Neural progenitor cell (in vitro differentiated cells): ENCODE results near the gene RFK. TPM values are rescaled to one million over a fixed set of nuclear protein-coding genes. Genes with fewer than 3 reads are reported as not detected.

Experiments used
- DNase-seq: peaks from one replicate; pipeline ENCODE4 v3.0.0-alpha.2; 2016; ENCODE audit warnings: low spot score
- H2AFZ ChIP-seq: fragments of 200-600 bp; sonication (generic); replicated peaks from 2 replicates; pipeline ENCODE4 v1.6.1; 2016; ENCODE audit warnings: antibody characterized with exemption
- H3F3A ChIP-seq: fragments of 200-600 bp; sonication (generic); 2 replicates; pipeline ENCODE4 v1.6.1; 2016; ENCODE audit warnings: antibody characterized with exemption, low read depth
- H3K27ac ChIP-seq: fragments of 200-600 bp; sonication (generic); 2 replicates; pipeline ENCODE4 v1.5.1; 2016; ENCODE audit warnings: mild to moderate bottlenecking
- H3K27me3 ChIP-seq: fragments of 200-600 bp; sonication (generic); 2 replicates; pipeline ENCODE4 v1.6.1; 2016; ENCODE audit warnings: mild to moderate bottlenecking, moderate library complexity
- H3K36me3 ChIP-seq: fragments of 200-600 bp; sonication (generic); 2 replicates; pipeline ENCODE4 v1.5.1; 2016
- H3K4me1 ChIP-seq: fragments of 200-600 bp; sonication (generic); 2 replicates; pipeline ENCODE4 v1.6.1; 2016; ENCODE audit warnings: mixed run types
- H3K4me2 ChIP-seq: fragments of 200-600 bp; sonication (generic); 2 replicates; pipeline ENCODE4 v1.6.1; 2016
- H3K4me3 ChIP-seq: fragments of 200-600 bp; sonication (generic); 2 replicates; pipeline ENCODE4 v1.5.1; 2016
- H3K79me2 ChIP-seq: fragments of 200-600 bp; sonication (generic); 2 replicates; pipeline ENCODE4 v1.6.1; 2016; ENCODE audit warnings: low read depth
- H3K9ac ChIP-seq: fragments of 200-600 bp; sonication (generic); 2 replicates; pipeline ENCODE4 v1.6.1; 2016
- H3K9me3 ChIP-seq: fragments of 200-600 bp; sonication (generic); 2 replicates; pipeline ENCODE4 v1.5.1; 2016; ENCODE audit warnings: low read depth
- H4K20me1 ChIP-seq: fragments of 200-600 bp; sonication (generic); 2 replicates; pipeline ENCODE4 v1.6.1; 2016; ENCODE audit warnings: low read depth
- H3K27ac Mint-ChIP-seq: 3 replicates; pipeline ENCODE4 v1.8.0; 2021; ENCODE audit warnings: mixed read lengths
- H3K27me3 Mint-ChIP-seq: 2 replicates; pipeline ENCODE4 v1.8.0; 2022; ENCODE audit warnings: low read depth, mild to moderate bottlenecking, inconsistent platforms, moderate library complexity, mixed read lengths; ENCODE audit not compliant: insufficient read depth
- H3K36me3 Mint-ChIP-seq: 3 replicates; pipeline ENCODE4 v1.8.0; 2021; ENCODE audit warnings: mixed read lengths
- H3K4me1 Mint-ChIP-seq: 3 replicates; pipeline ENCODE4 v1.8.0; 2021; ENCODE audit warnings: mixed read lengths
- H3K4me3 Mint-ChIP-seq: 3 replicates; pipeline ENCODE4 v1.8.0; 2021; ENCODE audit warnings: mild to moderate bottlenecking, moderate library complexity, mixed read lengths
- H3K9me3 Mint-ChIP-seq: 3 replicates; pipeline ENCODE4 v1.8.0; 2020; ENCODE audit warnings: mixed read lengths
- CTCF ChIP-seq: fragments of 200-600 bp; sonication (generic); IDR thresholded peaks from 2 replicates; pipeline ENCODE4 v1.5.1; 2017; ENCODE audit warnings: antibody characterized with exemption, mild to moderate bottlenecking
- EZH2 ChIP-seq: fragments of 200-600 bp; sonication (generic); IDR thresholded peaks from 2 replicates; pipeline ENCODE4 v1.6.1; 2017; ENCODE audit warnings: antibody characterized with exemption, mild to moderate bottlenecking, moderate library complexity
- EZH2phosphoT487 ChIP-seq: fragments of 200-600 bp; sonication (generic); IDR thresholded peaks from 2 replicates; pipeline ENCODE4 v1.6.1; 2017; ENCODE audit warnings: antibody characterized with exemption
- total RNA-seq: library from RNA; depleted of rRNA; stranded (reverse); fragments of >200 nt; gene quantifications from 2 replicates; pipeline ENCODE4 v1.2.3, GENCODE V29; 2015; ENCODE audit warnings: low replicate concordance

RFK gene
- total RNA-seq, 1 donor from 2014 or later = 24.7 TPM

GRCh38 chr9:76359766-76360165, 34.5 kb downstream of the RFK start:
- Mint-ChIP-seq H3K9me3 (no peaks in the 10 kb centered on the region), H3K4me1 (peaks cover 11% of the 10 kb centered on the region), H3K27ac (no peak overlapping the region), H3K36me3 (no peaks in the 10 kb centered on the region), H3K4me3 (no peak overlapping the region), H3K27me3 (peaks cover 3% of the 10 kb centered on the region)
- no peak overlapping the region for H3K9ac ChIP-seq
- H3K27me3 ChIP-seq = no peaks in the 10 kb centered on the region
- TF ChIP-seq EZH2phosphoT487 (no peak), CTCF (no peak), EZH2 (no peak)
- H4K20me1 ChIP-seq = no peaks in the 10 kb centered on the region
- no peaks in the 10 kb centered on the region for H3K9me3 ChIP-seq
- no peaks in the 10 kb centered on the region for H3K36me3 ChIP-seq
- H3K4me2 ChIP-seq = no peak overlapping the region
- H3K27ac ChIP-seq = no peak overlapping the region
- no peak for DNase-seq
- H3K79me2 ChIP-seq = no peaks in the 10 kb centered on the region
- H3F3A ChIP-seq = no peaks in the 10 kb centered on the region
- H3K4me1 ChIP-seq = no peaks in the 10 kb centered on the region
- H3K4me3 ChIP-seq = no peak overlapping the region
- H2AFZ ChIP-seq = no peak overlapping the region

- H3K27me3 Mint-ChIP-seq = peaks cover 3% of the 10 kb centered on the region
- no peak for TF ChIP-seq EZH2
- no peaks in the 10 kb centered on the region for H3K36me3 ChIP-seq
- H3K27ac Mint-ChIP-seq = no peak overlapping the region
- no peaks in the 10 kb centered on the region for H3F3A ChIP-seq
- DNase-seq = no peak
- no peak overlapping the region for H3K4me3 ChIP-seq
- no peaks in the 10 kb centered on the region for H3K9me3 Mint-ChIP-seq
- no peak overlapping the region for H3K4me3 Mint-ChIP-seq
- no peaks in the 10 kb centered on the region for H4K20me1 ChIP-seq
- no peaks in the 10 kb centered on the region for H3K79me2 ChIP-seq
- H3K27me3 ChIP-seq = no peaks in the 10 kb centered on the region
- peaks cover 7% of the 10 kb centered on the region for H3K4me1 Mint-ChIP-seq
- no peaks in the 10 kb centered on the region for H3K36me3 Mint-ChIP-seq
- peak overlapping the region; percentile 9 for H2AFZ ChIP-seq
- H3K9me3 ChIP-seq = no peaks in the 10 kb centered on the region
- no peak overlapping the region for H3K9ac ChIP-seq
- H3K4me1 ChIP-seq = no peaks in the 10 kb centered on the region
- H3K4me2 ChIP-seq = no peak overlapping the region
- H3K27ac ChIP-seq = no peak overlapping the region
Observed at GRCh38 chr9:76359365-76359764, 34.9 kb downstream of the RFK start.

- Histone ChIP-seq H3K27me3 (no peaks in the 10 kb centered on the region), H3K79me2 (no peaks in the 10 kb centered on the region), H3K27ac (no peak overlapping the region), H3K4me3 (no peak overlapping the region), H3K9me3 (no peaks in the 10 kb centered on the region), H2AFZ (no peak overlapping the region), H3K9ac (no peak overlapping the region), H3K4me2 (no peak overlapping the region), H3K36me3 (no peaks in the 10 kb centered on the region), H3F3A (no peaks in the 10 kb centered on the region), H4K20me1 (no peaks in the 10 kb centered on the region), H3K4me1 (no peaks in the 10 kb centered on the region)
- DNase-seq = no peak
- no peak overlapping the region for H3K27ac Mint-ChIP-seq
- peaks cover 6% of the 10 kb centered on the region for H3K4me1 Mint-ChIP-seq
- H3K9me3 Mint-ChIP-seq = no peaks in the 10 kb centered on the region
- TF ChIP-seq EZH2phosphoT487 (no peak), CTCF (no peak), EZH2 (no peak)
- no peak overlapping the region for H3K4me3 Mint-ChIP-seq
- H3K36me3 Mint-ChIP-seq = no peaks in the 10 kb centered on the region
- H3K27me3 Mint-ChIP-seq = peaks cover 3% of the 10 kb centered on the region
Observed at GRCh38 chr9:76358628-76359280, 35.5 kb downstream of the RFK start.

- H4K20me1 ChIP-seq = no peaks in the 10 kb centered on the region
- TF ChIP-seq EZH2 = no peak
- TF ChIP-seq EZH2phosphoT487 = no peak
- no peak for TF ChIP-seq CTCF
- H3K9me3 ChIP-seq = no peaks in the 10 kb centered on the region
- Mint-ChIP-seq H3K4me1 (peaks cover under 1% of the 10 kb centered on the region), H3K36me3 (no peaks in the 10 kb centered on the region), H3K9me3 (no peaks in the 10 kb centered on the region), H3K27ac (no peak overlapping the region), H3K27me3 (peaks cover 2% of the 10 kb centered on the region), H3K4me3 (no peak overlapping the region)
- no peaks in the 10 kb centered on the region for H3K4me1 ChIP-seq
- no peak overlapping the region for H3K4me2 ChIP-seq
- no peak overlapping the region for H3K4me3 ChIP-seq
- no peak overlapping the region for H3K9ac ChIP-seq
- no peaks in the 10 kb centered on the region for H3K79me2 ChIP-seq
- H3K36me3 ChIP-seq = no peaks in the 10 kb centered on the region
- H3K27ac ChIP-seq = no peak overlapping the region
- DNase-seq = no peak
- no peaks in the 10 kb centered on the region for H3F3A ChIP-seq
- no peaks in the 10 kb centered on the region for H3K27me3 ChIP-seq
- H2AFZ ChIP-seq = no peak overlapping the region
Observed at GRCh38 chr9:76357555-76357954, 36.7 kb downstream of the RFK start.
